ENCODE measurements around the gene LCN12. TPM values are rescaled to one million over a fixed set of nuclear protein-coding genes. Genes with fewer than 3 reads are reported as not detected.

Gene LCN12
- polyA plus RNA-seq, 1 of the 3 experiments (the other 2 are of a cell fraction) = 0.87 TPM

DNA sequence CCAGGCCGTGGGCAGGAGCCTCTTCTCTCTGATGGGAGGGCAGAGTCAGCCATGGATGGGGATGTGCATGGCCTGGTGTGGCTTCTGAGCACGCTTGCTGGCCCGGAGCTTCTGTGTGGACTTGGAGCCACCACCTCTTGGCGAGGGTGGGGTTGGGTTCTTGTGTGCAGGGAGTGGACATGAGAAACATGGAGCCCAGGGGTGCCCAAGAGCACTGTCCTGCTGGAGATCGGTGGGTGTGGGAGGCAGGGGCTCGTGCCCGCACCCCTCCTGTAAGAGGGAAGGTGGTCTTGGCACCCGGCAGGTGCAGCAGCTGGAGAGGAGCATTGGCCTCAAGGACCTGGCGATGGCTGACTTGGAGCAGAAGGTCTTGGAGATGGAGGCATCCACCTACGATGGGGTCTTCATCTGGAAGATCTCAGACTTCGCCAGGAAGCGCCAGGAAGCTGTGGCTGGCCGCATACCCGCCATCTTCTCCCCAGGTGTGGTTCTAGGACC is 31.3 kb upstream of the LCN12 start:
- 97% methylated on average over 6 of the region's 14 CpGs for WGBS (ENCODE audit: low lambda C conversion rate)
- no peaks in the 10 kb centered on the region for H4K20me1 ChIP-seq (ENCODE audit: insufficient read depth)
- H3K9me2 ChIP-seq = no peaks in the 10 kb centered on the region
- no peaks in the 10 kb centered on the region for H3K9me3 ChIP-seq
- H3K4me1 ChIP-seq (ENCODE audit: control insufficient read depth in 1 of 2, insufficient read depth in 2 of 2, low read depth in 1 of 2, low read length in 1 of 2) = peaks cover 0 to 2% of the 10 kb centered on the region in 2 experiments; a peak in 1 of 4 replicates
- no peak overlapping the region for H2AFZ ChIP-seq (ENCODE audit: low read depth)
- DNase-seq = no peak
- no peaks in the 10 kb centered on the region for H3K27me3 ChIP-seq (ENCODE audit: insufficient read depth)
- no peak overlapping the region for H3K9ac ChIP-seq
- H3F3A ChIP-seq (replicated peaks; ENCODE audit: insufficient read depth) = no peaks in the 10 kb centered on the region
- no peak overlapping the region for H3K4me3 ChIP-seq (ENCODE audit: low read depth in 2 of 2, low read length in 1 of 2)
- no peak overlapping the region for H3K27ac ChIP-seq (ENCODE audit: low read depth in 2 of 2, low read length in 1 of 2)
- H3K4me2 ChIP-seq = no peak overlapping the region
- TF ChIP-seq NFIC (IDR thresholded peaks at IDR 0.05; ENCODE audit: borderline replicate concordance) = no peak
- no peak for TF ChIP-seq FOSL2 (IDR thresholded peaks at IDR 0.05; ENCODE audit: borderline replicate concordance, low read depth)
- TF ChIP-seq GABPA (IDR thresholded peaks at IDR 0.05; ENCODE audit: low read depth) = no peak
- TF ChIP-seq, protein P1, sequence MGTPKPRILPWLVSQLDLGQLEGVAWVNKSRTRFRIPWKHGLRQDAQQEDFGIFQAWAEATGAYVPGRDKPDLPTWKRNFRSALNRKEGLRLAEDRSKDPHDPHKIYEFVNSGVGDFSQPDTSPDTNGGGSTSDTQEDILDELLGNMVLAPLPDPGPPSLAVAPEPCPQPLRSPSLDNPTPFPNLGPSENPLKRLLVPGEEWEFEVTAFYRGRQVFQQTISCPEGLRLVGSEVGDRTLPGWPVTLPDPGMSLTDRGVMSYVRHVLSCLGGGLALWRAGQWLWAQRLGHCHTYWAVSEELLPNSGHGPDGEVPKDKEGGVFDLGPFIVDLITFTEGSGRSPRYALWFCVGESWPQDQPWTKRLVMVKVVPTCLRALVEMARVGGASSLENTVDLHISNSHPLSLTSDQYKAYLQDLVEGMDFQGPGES (IDR thresholded peaks at IDR 0.05; ENCODE audit: low read depth, low read length) = no peak
- TF ChIP-seq ELF1 (IDR thresholded peaks at IDR 0.05) = no peak
- TF ChIP-seq CHD2 (IDR thresholded peaks at IDR 0.05; ENCODE audit: low read length, partially characterized antibody) = no peak
- no peak for TF ChIP-seq GATA2 (CRISPR knock-in tag; IDR thresholded peaks at IDR 0.05)
- TF ChIP-seq RAD21 (IDR thresholded peaks at IDR 0.05; ENCODE audit: low read length) = no peak
- no peak for TF ChIP-seq MEF2A (IDR thresholded peaks at IDR 0.05; ENCODE audit: borderline replicate concordance, low read depth)
- TF ChIP-seq JUND (IDR thresholded peaks at IDR 0.05) = no peak
- no peak for TF ChIP-seq EP300 (IDR thresholded peaks at IDR 0.05; ENCODE audit: borderline replicate concordance in 1 of 2, low read depth in 1 of 2, low read length in 1 of 2)
- no peak for TF ChIP-seq TCF12 (IDR thresholded peaks at IDR 0.05)
- no peak for TF ChIP-seq RFX5 (IDR thresholded peaks at IDR 0.05; ENCODE audit: low read length)
- no peak for TF ChIP-seq EZH2phosphoT487 (IDR thresholded peaks at IDR 0.05; ENCODE audit: borderline replicate concordance, low read depth)
- no peak for TF ChIP-seq YY1 (IDR thresholded peaks at IDR 0.05; ENCODE audit: low read depth)
- TF ChIP-seq RCOR1 (IDR thresholded peaks at IDR 0.05; ENCODE audit: low read length) = no peak
- no peak for TF ChIP-seq SMC3 (IDR thresholded peaks at IDR 0.05; ENCODE audit: low read depth, low read length)
- TF ChIP-seq MXI1 (IDR thresholded peaks at IDR 0.05; ENCODE audit: low read depth, low read length) = no peak
- TF ChIP-seq, protein P2, sequence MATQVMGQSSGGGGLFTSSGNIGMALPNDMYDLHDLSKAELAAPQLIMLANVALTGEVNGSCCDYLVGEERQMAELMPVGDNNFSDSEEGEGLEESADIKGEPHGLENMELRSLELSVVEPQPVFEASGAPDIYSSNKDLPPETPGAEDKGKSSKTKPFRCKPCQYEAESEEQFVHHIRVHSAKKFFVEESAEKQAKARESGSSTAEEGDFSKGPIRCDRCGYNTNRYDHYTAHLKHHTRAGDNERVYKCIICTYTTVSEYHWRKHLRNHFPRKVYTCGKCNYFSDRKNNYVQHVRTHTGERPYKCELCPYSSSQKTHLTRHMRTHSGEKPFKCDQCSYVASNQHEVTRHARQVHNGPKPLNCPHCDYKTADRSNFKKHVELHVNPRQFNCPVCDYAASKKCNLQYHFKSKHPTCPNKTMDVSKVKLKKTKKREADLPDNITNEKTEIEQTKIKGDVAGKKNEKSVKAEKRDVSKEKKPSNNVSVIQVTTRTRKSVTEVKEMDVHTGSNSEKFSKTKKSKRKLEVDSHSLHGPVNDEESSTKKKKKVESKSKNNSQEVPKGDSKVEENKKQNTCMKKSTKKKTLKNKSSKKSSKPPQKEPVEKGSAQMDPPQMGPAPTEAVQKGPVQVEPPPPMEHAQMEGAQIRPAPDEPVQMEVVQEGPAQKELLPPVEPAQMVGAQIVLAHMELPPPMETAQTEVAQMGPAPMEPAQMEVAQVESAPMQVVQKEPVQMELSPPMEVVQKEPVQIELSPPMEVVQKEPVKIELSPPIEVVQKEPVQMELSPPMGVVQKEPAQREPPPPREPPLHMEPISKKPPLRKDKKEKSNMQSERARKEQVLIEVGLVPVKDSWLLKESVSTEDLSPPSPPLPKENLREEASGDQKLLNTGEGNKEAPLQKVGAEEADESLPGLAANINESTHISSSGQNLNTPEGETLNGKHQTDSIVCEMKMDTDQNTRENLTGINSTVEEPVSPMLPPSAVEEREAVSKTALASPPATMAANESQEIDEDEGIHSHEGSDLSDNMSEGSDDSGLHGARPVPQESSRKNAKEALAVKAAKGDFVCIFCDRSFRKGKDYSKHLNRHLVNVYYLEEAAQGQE (IDR thresholded peaks at IDR 0.05; ENCODE audit: low read depth, low read length) = no peak
- peaks cover 0 to 36% of the 10 kb centered on the region in 2 experiments for H3K36me3 ChIP-seq (replicated peaks in 1 of 2; ENCODE audit: control insufficient read depth in 1 of 2, insufficient read depth in 2 of 2, low read length in 1 of 2)
- H3K79me2 ChIP-seq (ENCODE audit: insufficient read depth) = no peaks in the 10 kb centered on the region
- POLR2A ChIA-PET = no interaction called here
- CTCF ChIA-PET = interaction anchor here (1.1 to 1.2 kb wide), 2 partner anchors 19 to 23 kb away, joined by 3 to 4 read pairs; partner anchors contain the start of gene FBXW5

Data from SK-N-SH (cell line).